K562 (cell line): ENCODE measurements around the gene TMEM121. TPM values are rescaled to one million over a fixed set of nuclear protein-coding genes. Genes with fewer than 3 reads are reported as not detected.
A peak's percentile ranks its signal among the peaks of the same experiment; 100 is the strongest.

Experiments used
- ATAC-seq: fragments of 200-7000 bp; cut with Tn5 transposase; 3 replicates; pipeline ENCODE4 v1.9.1; 2020; ENCODE audit warnings: moderate library complexity
- BruUV-seq: library from RNA; stranded (reverse); fragments of 400-500 nt; replicated peaks from 2 replicates; lab custom pipeline; 2021; lab: Mats Ljungman, UMichigan
- CTCF ChIA-PET: fragments of 300-600 bp; formaldehyde crosslinking; extraction: SDS; loops from one replicate; lab custom pipeline; 2021; ENCODE audit warnings: low intra/inter-chr PET ratio; lab: Yijun Ruan, JAX
- POLR2A ChIA-PET: fragments of 300-600, 350-650 bp; sonication (Branson Sonifier 250); formaldehyde crosslinking; extraction: SDS; loops from one replicate; lab custom pipeline; 2021; ENCODE audit warnings: antibody characterized with exemption, inconsistent platforms; lab: Yijun Ruan, JAX
- DNase-seq, 4 experiments: peaks; one replicate each; pipeline versions ENCODE4 v3.0.0 to v3.0.0-alpha.2; 2011 to 2018; ENCODE audit warnings: low spot score in 3 of 4, mixed read lengths in 3 of 4; ENCODE audit errors: extremely low read depth in 1 of 4
- FAIRE-seq: peaks from 2 replicates; lab custom pipeline; 2011; peaks lifted over from hg19 to GRCh38; lab: Jason Lieb, UNC
- H2AFZ ChIP-seq: 2 replicates; pipeline ENCODE4 v1.6.0; 2011; ENCODE audit warnings: low read depth, low read length, control low read depth, inconsistent platforms
- H3K27ac ChIP-seq: fragments of 200-600 bp; 3 replicates; pipeline ENCODE4 v1.8.0; 2011; ENCODE audit warnings: low read depth, mild to moderate bottlenecking, control low read depth, inconsistent platforms, low read length, moderate library complexity, mixed read lengths; ENCODE audit errors: extremely low read depth
- H3K27me3 ChIP-seq, 2 experiments: fragments of 300-600 bp in 1 of 2; 2 replicates in 1 of 2; 3 replicates in 1 of 2; pipeline versions ENCODE4 v1.6.0 to v1.8.0; 2011; ENCODE audit warnings: inconsistent platforms in 2 of 2, low read length in 2 of 2, mild to moderate bottlenecking in 1 of 2, mixed read lengths in 1 of 2, moderate library complexity in 1 of 2; ENCODE audit not compliant: control insufficient read depth in 2 of 2, insufficient read depth in 2 of 2
- H3K36me3 ChIP-seq: fragments of 300-600 bp; 3 replicates; pipeline ENCODE4 v1.8.0; 2011; ENCODE audit warnings: mild to moderate bottlenecking, low read length, inconsistent platforms; ENCODE audit not compliant: control insufficient read depth, insufficient read depth
- H3K4me1 ChIP-seq, 2 experiments: fragments of 200-600 bp in 1 of 2; replicated peaks in 1 of 2; 2 replicates in 1 of 2; 3 replicates in 1 of 2; pipeline versions ENCODE4 v1.5.1 to v1.8.0; 2011; ENCODE audit warnings: inconsistent platforms in 2 of 2, low read length in 2 of 2, mild to moderate bottlenecking in 1 of 2, mixed read lengths in 1 of 2, moderate library complexity in 1 of 2; ENCODE audit not compliant: control insufficient read depth in 2 of 2, insufficient read depth in 2 of 2
- H3K4me2 ChIP-seq: 2 replicates; pipeline ENCODE4 v1.6.1; 2011; ENCODE audit warnings: low read length, control low read depth, inconsistent platforms, mixed read lengths; ENCODE audit not compliant: insufficient read depth
- H3K4me3 ChIP-seq: fragments of 200-600 bp; sonication (generic), shearing (Covaris generic); 2 replicates; pipeline ENCODE4 v1.5.1; 2016; ENCODE audit warnings: control low read depth, inconsistent platforms
- H3K79me2 ChIP-seq: fragments of 200-600 bp; 3 replicates; pipeline ENCODE4 v1.8.0; 2011; ENCODE audit warnings: low read length, inconsistent platforms; ENCODE audit not compliant: control insufficient read depth, insufficient read depth
- H3K9ac ChIP-seq, 2 experiments: 2 replicates each; pipeline versions ENCODE4 v1.6.0 to v1.6.1; 2011; ENCODE audit warnings: low read depth in 2 of 2, low read length in 2 of 2, control low read depth in 1 of 2, inconsistent platforms in 1 of 2, mild to moderate bottlenecking in 1 of 2, mixed read lengths in 1 of 2; ENCODE audit not compliant: insufficient read depth in 1 of 2
- H3K9me1 ChIP-seq: one replicate; pipeline ENCODE4 v1.6.0; 2011; ENCODE audit warnings: inconsistent platforms, mild to moderate bottlenecking, low read length, moderate library complexity; ENCODE audit not compliant: control insufficient read depth, insufficient read depth
- H3K9me3 ChIP-seq: replicated peaks from 2 replicates; pipeline ENCODE4 v1.5.1; 2011; ENCODE audit warnings: low read depth, low read length, inconsistent platforms; ENCODE audit not compliant: control insufficient read depth, insufficient read depth
- H4K20me1 ChIP-seq: replicated peaks from 2 replicates; pipeline ENCODE4 v1.6.1; 2011; ENCODE audit warnings: low read length, inconsistent platforms, mixed read lengths; ENCODE audit not compliant: control insufficient read depth, insufficient read depth
- GTF2F1 ChIP-seq: IDR thresholded peaks from 2 replicates; pipeline ENCODE4 v1.6.1; 2011; ENCODE audit warnings: low read depth, low read length, improper control_type of control experiment
- MED1 ChIP-seq: sonication (generic); formaldehyde crosslinking; IDR thresholded peaks from 2 replicates; pipeline ENCODE4 v1.8.1; 2023; ENCODE audit warnings: missing genetic modification reagents, borderline replicate concordance
- NFIC ChIP-seq: fragments of 450-650 bp; IDR thresholded peaks from 2 replicates; pipeline ENCODE4 v1.6.1; 2017; ENCODE audit warnings: mild to moderate bottlenecking, inconsistent platforms
- POLR2G ChIP-seq: fragments of 200-400 bp; formaldehyde crosslinking; IDR thresholded peaks from 2 replicates; pipeline ENCODE4 v1.6.1; 2017; ENCODE audit warnings: low read depth, mild to moderate bottlenecking, antibody characterized with exemption, low read length, moderate library complexity
- TCFL5 ChIP-seq: fragments of 250-450 bp; sonication (Bioruptor Pico); conservative IDR thresholded peaks from 2 replicates; pipeline ENCODE4 v1.6.1; 2021; ENCODE audit warnings: mild to moderate bottlenecking, moderate library complexity, matching md5 sums
- WGBS: fragments of 100-300 bp; shearing (Covaris generic); methylation state at CpG from one replicate; pipeline ENCODE4 v1.1.6; 2016; ENCODE audit warnings: low coverage, mixed read lengths; ENCODE audit not compliant: insufficient coverage; ENCODE audit errors: missing lambda C conversion rate; 5-methylcytosine and 5-hydroxymethylcytosine counted together
- in situ Hi-C: fragments of 300-500 bp; cut with MboI; formaldehyde crosslinking; loops from 4 replicates; pipeline ENCODE4 v1.15.0; 2018; ENCODE audit warnings: inconsistent platforms, mixed read lengths
- intact Hi-C: fragments of 100-400 bp; cut with micrococcal nuclease; formaldehyde crosslinking; loops from 2 replicates; pipeline ENCODE4 v1.14.2; 2022
- polyA plus RNA-seq, 8 experiments: library from polyadenylated mRNA; depleted of rRNA in 4 of 8; stranded (reverse) in 5 of 8; unstranded in 3 of 8; fragments of >200 nt; fragmentation: Nextera tagmentation in 2 of 8; fragmentation: Illumina TruSeq in 1 of 8; extraction: Ambion mirVana in 2 of 8; extraction: Trizol in 1 of 8; gene quantifications; 2 replicates each; pipeline versions ENCODE4 v1.2.1 to v1.2.3, GENCODE V29; 2011 to 2014; ENCODE audit warnings: inconsistent platforms in 1 of 8, missing spikeins in 1 of 8
- total RNA-seq, 7 experiments: library from RNA; depleted of rRNA in 6 of 7; stranded (reverse); fragments of >200 nt in 6 of 7; fragmentation: Illumina TruSeq in 2 of 7; extraction: Trizol in 2 of 7; gene quantifications; 2 replicates each; pipeline versions ENCODE4 v1.2.1 to v1.2.3, GENCODE V29; 2011 to 2021; ENCODE audit warnings: low replicate concordance in 1 of 7

Gene TMEM121
- total and polyA plus RNA-seq, 9 of the 15 experiments (the other 6 are each of a cell fraction or from before 2014, with no cell fraction given) = 0.31 to 0.36 TPM; not detected in 7

DNA sequence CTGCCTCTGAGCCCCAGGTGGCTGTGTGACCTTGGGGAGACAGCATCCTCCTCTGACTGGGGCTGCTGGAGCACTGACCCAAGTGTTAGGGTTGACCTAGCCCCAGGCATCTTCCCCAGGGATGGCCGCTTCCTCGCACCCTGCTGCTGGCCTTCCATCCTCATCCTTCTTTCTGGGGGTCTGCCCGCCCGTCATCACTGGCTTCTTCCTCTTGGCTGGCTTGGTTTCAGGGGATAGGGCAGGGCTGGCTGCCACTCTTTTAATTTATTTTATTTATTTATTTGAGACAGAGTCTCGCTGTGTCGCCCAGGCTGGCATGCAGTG lies 31.8 kb upstream of the TMEM121 start (continued):
- TF ChIP-seq TCFL5 (CRISPR knock-in tag) = no peak
- no peak for TF ChIP-seq GTF2F1

DNA sequence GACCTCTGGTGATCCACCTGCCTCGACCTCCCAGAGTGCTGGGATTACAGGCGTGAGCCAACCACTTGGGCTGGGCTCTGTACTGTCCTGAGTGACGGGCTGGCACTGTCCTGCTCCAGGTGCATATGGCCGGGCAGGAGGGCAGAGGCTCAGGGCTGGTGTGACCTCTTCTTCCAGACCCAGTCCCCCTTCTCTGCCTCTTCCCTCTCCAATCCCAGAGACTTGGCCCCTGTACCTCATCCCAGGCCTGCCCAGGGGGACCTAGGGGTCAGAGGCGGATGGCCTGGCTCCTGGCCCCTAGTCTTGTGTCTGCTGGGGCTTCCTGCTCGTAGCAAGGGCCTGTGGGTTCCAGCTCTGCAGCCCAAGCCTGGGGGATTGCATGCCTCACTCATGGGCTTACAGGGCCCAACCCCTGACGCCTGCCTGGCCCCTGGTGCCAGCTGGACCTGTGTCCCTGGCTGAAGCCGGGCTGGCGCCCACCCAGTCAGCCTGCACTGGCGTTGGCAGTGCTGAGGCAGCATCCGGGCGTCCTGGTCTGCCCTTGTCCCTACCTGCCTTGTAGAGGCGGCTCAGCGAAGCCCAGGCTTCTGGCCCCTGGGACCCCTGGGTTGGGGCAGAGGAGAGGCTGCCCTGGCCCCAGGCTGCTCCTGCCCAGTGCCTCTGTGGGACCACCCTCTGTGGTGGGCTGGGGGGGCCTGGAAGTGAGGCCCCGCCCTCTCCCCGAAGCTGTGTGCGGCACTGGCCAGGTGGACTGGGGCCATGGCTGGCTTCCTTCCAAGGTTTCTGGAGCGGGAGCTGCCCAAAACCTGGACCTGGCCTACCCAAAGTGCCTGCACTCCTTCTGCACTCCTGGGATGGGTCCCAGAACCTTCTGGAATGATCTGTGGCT lies 31.0 kb upstream of the TMEM121 start:
- no peak for DNase-seq
- CTCF ChIA-PET = no interaction called here

More for the DNA sequence above, 31.0 kb upstream of the TMEM121 start:
- peaks cover 6% of the 10 kb centered on the region for H4K20me1 ChIP-seq
- H3K4me2 ChIP-seq = no peak overlapping the region
- H3K79me2 ChIP-seq = peaks cover 5% of the 10 kb centered on the region; the same call in 2 of the 3 replicates
- H3K9ac ChIP-seq = no peak overlapping the region
- no peaks in the 10 kb centered on the region for H3K9me1 ChIP-seq
- no TSS peak for BruUV-seq
- FAIRE-seq (no peak), ATAC-seq (no peak)
- H3K4me3 ChIP-seq = no peak overlapping the region
- TF ChIP-seq NFIC (peak; percentile 55), POLR2G (peak; percentile 52; the same call in 1 of the 2 replicates), MED1 (CRISPR knock-in tag) (no peak)
- 72% methylated on average over 14 of the region's 18 CpGs for WGBS
- no peak overlapping the region for H3K27ac ChIP-seq
- H3K36me3 ChIP-seq = peaks cover 2% of the 10 kb centered on the region; the same call in 1 of the 3 replicates
- POLR2A ChIA-PET = no interaction called here
- H3K4me1 ChIP-seq = peaks cover 0 to 79% of the 10 kb centered on the region in 2 experiments; a peak in 3 of 5 replicates
- H3K9me3 ChIP-seq = no peaks in the 10 kb centered on the region
- no peaks in the 10 kb centered on the region for H3K27me3 ChIP-seq
- H2AFZ ChIP-seq = no peak overlapping the region
- intact Hi-C loops = no loop called here
- in situ Hi-C loops = no loop called here
